HEK293 (cell line): ENCODE measurements around the gene KRT9.

Source experiments
- CTCF ChIP-seq: fragments of 450-650 bp; formaldehyde crosslinking; IDR thresholded peaks from 2 replicates; pipeline ENCODE4 v1.5.1; 2016; ENCODE audit warnings: missing biosample characterization, missing genetic modification characterization
- REPIN1 ChIP-seq: fragments of 450-650 bp; formaldehyde crosslinking; IDR thresholded peaks from 2 replicates; pipeline ENCODE4 v1.5.1; 2017; ENCODE audit warnings: missing biosample characterization, missing genetic modification characterization, low read depth
- SP3 ChIP-seq: fragments of 450-650 bp; formaldehyde crosslinking; IDR thresholded peaks from 2 replicates; pipeline ENCODE4 v1.5.1; 2016; ENCODE audit warnings: missing biosample characterization, missing genetic modification characterization
- YY1 ChIP-seq: fragments of 450-650 bp; formaldehyde crosslinking; IDR thresholded peaks from 2 replicates; pipeline ENCODE4 v1.5.1; 2018; ENCODE audit warnings: missing biosample characterization, missing genetic modification characterization
- ZEB2 ChIP-seq: fragments of 450-650 bp; formaldehyde crosslinking; IDR thresholded peaks from 2 replicates; pipeline ENCODE4 v1.5.1; 2016; ENCODE audit warnings: missing biosample characterization, missing genetic modification characterization
- ZNF350 ChIP-seq: fragments of 450-650 bp; formaldehyde crosslinking; IDR thresholded peaks from 2 replicates; pipeline ENCODE4 v1.5.0; 2017; ENCODE audit warnings: missing biosample characterization, mild to moderate bottlenecking, missing genetic modification characterization
- ZNF513 ChIP-seq: fragments of 450-650 bp; IDR thresholded peaks from 2 replicates; pipeline ENCODE4 v1.5.1; 2018; ENCODE audit warnings: missing biosample characterization, missing genetic modification characterization
- ZNF580 ChIP-seq: fragments of 450-650 bp; formaldehyde crosslinking; IDR thresholded peaks from 2 replicates; pipeline ENCODE4 v1.5.1; 2016; ENCODE audit warnings: missing biosample characterization, missing genetic modification characterization
- ZNF704 ChIP-seq: fragments of 450-650 bp; formaldehyde crosslinking; IDR thresholded peaks from 2 replicates; pipeline ENCODE4 v1.5.1; 2016; ENCODE audit warnings: missing biosample characterization, missing genetic modification characterization

GRCh38 chr17:41602524-41602923, 30.7 kb upstream of the KRT9 start:
- TF ChIP-seq ZNF704 (tag by site-specific recombination), result no peak
- no peak for TF ChIP-seq SP3 (tag by site-specific recombination)
- no peak for TF ChIP-seq CTCF (tag by site-specific recombination)
- no peak for TF ChIP-seq YY1 (tag by site-specific recombination)
- TF ChIP-seq ZNF350, result no peak
- no peak for TF ChIP-seq ZNF580 (tag by site-specific recombination)
- TF ChIP-seq REPIN1 (tag by site-specific recombination), result no peak
- no peak for TF ChIP-seq ZEB2 (tag by site-specific recombination)
- no peak for TF ChIP-seq ZNF513 (tag by site-specific recombination)
